Suprapubic skin (tissue), 4 donors: ENCODE data around the gene ACE.

Experiments used
- CTCF ChIP-seq, 2 donors: fragments of 200-600 bp in 1 of 2; fragments of 450-650 bp in 1 of 2; sonication (generic) in 1 of 2; IDR thresholded peaks; one replicate each; pipeline ENCODE4 v1.5.1; 2016 to 2019; ENCODE audit warnings: antibody characterized with exemption in 2 of 2, mild to moderate bottlenecking in 1 of 2, moderate library complexity in 1 of 2
- EP300 ChIP-seq: sonication (generic); formaldehyde crosslinking; IDR thresholded peaks from one replicate; pipeline ENCODE4 v1.6.1; 2017; ENCODE audit warnings: antibody characterized with exemption
- POLR2A ChIP-seq, 2 donors: fragments of 450-650 bp; IDR thresholded peaks; one replicate each; pipeline ENCODE4 v1.6.1; 2017; ENCODE audit warnings: antibody characterized with exemption in 2 of 2, mild to moderate bottlenecking in 2 of 2, moderate library complexity in 2 of 2
- POLR2AphosphoS5 ChIP-seq, 3 donors: sonication (generic); formaldehyde crosslinking; IDR thresholded peaks; one replicate each; pipeline ENCODE4 v1.6.1; 2017; ENCODE audit warnings: antibody characterized with exemption in 3 of 3

- TF ChIP-seq POLR2A (IDR thresholded peaks at IDR 0.05) (no peak), CTCF (IDR thresholded peaks at IDR 0.05) (no peak), POLR2AphosphoS5 (IDR thresholded peaks at IDR 0.05) (no peak), EP300 (no peak)
Observed at GRCh38 chr17:63475491-63476412, 1.1 kb upstream of the ACE start.
